ENCODE results near the gene SLC19A1.

SLC19A1 gene

GRCh38 chr21:45468971-45469272, 73.3 kb downstream of the SLC19A1 start:
- DNase-seq (ENCODE audit: extremely low spot score) = no peak
- POLR2A ChIA-PET = no interaction called here
- CTCF ChIA-PET = interaction anchor here (1.5 kb wide), 1 partner anchor 9 kb away, joined by 5 read pairs; no protein-coding TSS in a partner anchor
- no peak for TF ChIP-seq CTCF (IDR thresholded peaks at IDR 0.05; ENCODE audit: control extremely low read depth, extremely low read depth, low read depth, missing control alignments)

GRCh38 chr21:45468051-45468970, 73.9 kb downstream of the SLC19A1 start:
- ChIA-PET POLR2A (no interaction called here), CTCF (interaction anchor here (1.5 kb wide), 1 partner anchor 10 kb away, joined by 5 read pairs; no protein-coding TSS in a partner anchor)
- DNase-seq (ENCODE audit: extremely low spot score) = no peak
- no peak for TF ChIP-seq CTCF (IDR thresholded peaks at IDR 0.05; ENCODE audit: control extremely low read depth, extremely low read depth, low read depth, missing control alignments)

- CTCF ChIA-PET = interaction anchor here (1.5 kb wide), 1 partner anchor 11 kb away, joined by 5 read pairs; no protein-coding TSS in a partner anchor
- TF ChIP-seq CTCF (IDR thresholded peaks at IDR 0.05; ENCODE audit: control extremely low read depth, extremely low read depth, low read depth, missing control alignments) = no peak
- POLR2A ChIA-PET = no interaction called here
- DNase-seq (ENCODE audit: extremely low spot score) = no peak
Measured at GRCh38 chr21:45467221-45467779, 74.9 kb downstream of the SLC19A1 start.

- ChIA-PET CTCF (no interaction called here), POLR2A (no interaction called here)
- no peak for DNase-seq (ENCODE audit: extremely low spot score)
- TF ChIP-seq CTCF (IDR thresholded peaks at IDR 0.05; ENCODE audit: control extremely low read depth, extremely low read depth, low read depth, missing control alignments) = no peak
Measured at GRCh38 chr21:45466330-45467220, 75.7 kb downstream of the SLC19A1 start.

- TF ChIP-seq CTCF (IDR thresholded peaks at IDR 0.05; ENCODE audit: control extremely low read depth, extremely low read depth, low read depth, missing control alignments) = no peak
- CTCF ChIA-PET = no interaction called here
- POLR2A ChIA-PET = no interaction called here
- DNase-seq (ENCODE audit: extremely low spot score) = no peak
Measured at GRCh38 chr21:45465611-45466329, 76.5 kb downstream of the SLC19A1 start.

GRCh38 chr21:45465105-45465504, 77.1 kb downstream of the SLC19A1 start:
- CTCF ChIA-PET = no interaction called here
- no peak for TF ChIP-seq CTCF (IDR thresholded peaks at IDR 0.05; ENCODE audit: control extremely low read depth, extremely low read depth, low read depth, missing control alignments)
- no peak for DNase-seq (ENCODE audit: extremely low spot score)
- POLR2A ChIA-PET = no interaction called here

All from GM10248 (cell line).